Measurements from ENCODE around the gene HSD17B11. TPM values are rescaled to one million over a fixed set of nuclear protein-coding genes. Genes with fewer than 3 reads are reported as not detected.

The HSD17B11 gene
- total and polyA plus RNA-seq, 2 of the 8 experiments (the other 6 are each of a cell fraction or from before 2014, with no cell fraction given), result 6.0 to 9.0 TPM

DNA sequence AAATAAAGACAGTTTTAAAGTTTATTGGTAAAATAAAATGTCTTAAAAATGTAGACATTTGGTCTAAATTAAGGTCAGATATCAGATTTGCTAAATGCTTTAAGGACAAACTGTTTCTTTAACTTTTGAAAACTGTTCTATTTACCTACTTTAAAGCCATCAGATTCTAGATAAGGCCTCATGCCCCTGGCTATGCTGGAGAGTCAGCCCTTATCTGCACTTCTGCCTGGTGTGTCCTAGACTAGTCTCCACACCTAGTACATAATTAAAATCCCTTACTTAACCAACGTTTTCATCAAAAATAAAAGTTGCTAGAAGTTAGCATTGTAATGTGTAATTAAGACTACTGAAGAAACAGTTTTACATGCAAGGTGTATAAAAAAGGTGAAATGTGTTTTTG, 25.6 kb downstream of the HSD17B11 start:
- no peaks in the 10 kb centered on the region for H4K20me1 ChIP-seq (replicated peaks in 1 of 2; ENCODE audit: control insufficient read depth in 1 of 2, insufficient read depth in 2 of 2, low read length in 2 of 2)
- H3K9me3 ChIP-seq (ENCODE audit: insufficient read depth in 2 of 2, low read depth in 1 of 2, low read length in 1 of 2), result 0 out of 4 replicates have a peak, but pooled peaks cover 0 to 2% of the 10 kb centered on the region in 2 experiments
- FAIRE-seq, result no peak
- no peaks in the 10 kb centered on the region for H3K79me1 ChIP-seq (ENCODE audit: low read depth, low read length)
- H3K27me3 ChIP-seq (replicated peaks in 1 of 4; ENCODE audit: control insufficient read depth in 3 of 4, extremely low read depth in 1 of 4, insufficient read depth in 3 of 4, low read length in 3 of 4), result no peaks in the 10 kb centered on the region
- no peak overlapping the region for H4K8ac ChIP-seq (ENCODE audit: extremely low read depth, insufficient read depth, low read length)
- ChIA-PET CTCF (ENCODE audit: partially characterized antibody) (interaction anchor here (0.6 to 4.5 kb wide), 3 partner anchors 12 to 17 kb away, joined by 3 to 25 read pairs (median 11); no protein-coding TSS in a partner anchor), POLR2A (ENCODE audit: partially characterized antibody) (interaction anchor here (0.6 kb wide), 1 partner anchor 47 kb away, joined by 3 read pairs; no protein-coding TSS in a partner anchor)
- H3K27ac ChIP-seq (ENCODE audit: low read depth, low read length), result no peak overlapping the region
- H3K56ac ChIP-seq (replicated peaks; ENCODE audit: insufficient read length, low read depth, low read length), result no peak overlapping the region
- H3K18ac ChIP-seq (ENCODE audit: extremely low read depth, low read length), result no peak overlapping the region
- no peak overlapping the region for H2BK12ac ChIP-seq (ENCODE audit: low read depth, low read length)
- peaks cover 0 to 11% (median 3%) of the 10 kb centered on the region in 4 experiments; a peak in 3 of 8 replicates for H3K36me3 ChIP-seq (ENCODE audit: control insufficient read depth in 2 of 4, insufficient read depth in 4 of 4, low read length in 3 of 4)
- H2AK5ac ChIP-seq (ENCODE audit: low read depth, low read length), result no peak overlapping the region
- H3K9ac ChIP-seq (replicated peaks in 1 of 4; ENCODE audit: extremely low read depth in 1 of 4, low read depth in 3 of 4, low read length in 3 of 4), result no peak overlapping the region
- no peak overlapping the region for H3K4ac ChIP-seq (replicated peaks; ENCODE audit: insufficient read length, low read depth, low read length)
- no peak for DNase-seq (ENCODE audit: low read depth in 1 of 2, low spot score in 2 of 2)
- no peak overlapping the region for H2BK20ac ChIP-seq (ENCODE audit: low read length)
- no peak overlapping the region for H4K5ac ChIP-seq (ENCODE audit: insufficient read length, low read depth, low read length)
- no peak overlapping the region for H3K4me3 ChIP-seq (ENCODE audit: extremely low read depth in 1 of 4, insufficient read depth in 2 of 4, low read depth in 3 of 4, low read length in 4 of 4)
- H3K79me2 ChIP-seq (ENCODE audit: control insufficient read depth in 1 of 2, insufficient read depth in 2 of 2, low read length in 2 of 2), result no peaks in the 10 kb centered on the region
- H3K14ac ChIP-seq (ENCODE audit: insufficient read length), result no peak overlapping the region
- no peak overlapping the region for H3K23ac ChIP-seq (ENCODE audit: insufficient read length)
- H2BK15ac ChIP-seq (ENCODE audit: low read length), result no peak overlapping the region
- H2BK5ac ChIP-seq (ENCODE audit: low read depth, low read length), result no peak overlapping the region
- H2BK120ac ChIP-seq (replicated peaks; ENCODE audit: low read depth, low read length), result no peak overlapping the region
- H2AFZ ChIP-seq (ENCODE audit: low read length), result no peak overlapping the region
- H3K4me2 ChIP-seq (ENCODE audit: insufficient read depth in 1 of 2, low read depth in 2 of 2, low read length in 2 of 2), result no peak overlapping the region
- no peaks in the 10 kb centered on the region for H3K23me2 ChIP-seq (ENCODE audit: low read depth, low read length)
- WGBS, 2 experiments (ENCODE audit: extremely low coverage in 1 of 2, insufficient coverage in 1 of 2, insufficient read length in 1 of 2, insufficient replicate concordance in 2 of 2, low coverage in 1 of 2, low lambda C conversion rate in 2 of 2, missing lambda C conversion rate in 1 of 2), result 69% methylated on average over 1 of the region's 1 CpG; no CpG with 5 or more reads in 1 of the 2 experiments
- H3K4me1 ChIP-seq (replicated peaks in 1 of 4; ENCODE audit: control insufficient read depth in 3 of 4, insufficient read depth in 4 of 4, low read length in 3 of 4), result peaks cover 0 to 4% (median 0%) of the 10 kb centered on the region in 4 experiments; a peak in 2 of 7 replicates
- no peak overlapping the region for H4K91ac ChIP-seq (replicated peaks; ENCODE audit: insufficient read length, low read length)
- TF ChIP-seq, protein P1, sequence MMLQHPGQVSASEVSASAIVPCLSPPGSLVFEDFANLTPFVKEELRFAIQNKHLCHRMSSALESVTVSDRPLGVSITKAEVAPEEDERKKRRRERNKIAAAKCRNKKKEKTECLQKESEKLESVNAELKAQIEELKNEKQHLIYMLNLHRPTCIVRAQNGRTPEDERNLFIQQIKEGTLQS (IDR thresholded peaks at IDR 0.05; ENCODE audit: insufficient read depth, low read depth, low read length), result no peak
- TF ChIP-seq SIN3A (conservative IDR thresholded peaks at IDR 0.05 in 1 of 2, IDR thresholded peaks at IDR 0.05 in 1 of 2; ENCODE audit: low read depth in 1 of 2, low read length in 2 of 2) (no peak), RFX5 (IDR thresholded peaks at IDR 0.05; ENCODE audit: borderline replicate concordance, low read depth, low read length) (no peak), HDAC6 (IDR thresholded peaks at IDR 0.05; ENCODE audit: low read depth, low read length) (no peak), GABPA (IDR thresholded peaks at IDR 0.05; ENCODE audit: borderline replicate concordance, insufficient read depth, low read length) (no peak), KDM5A (IDR thresholded peaks at IDR 0.05; ENCODE audit: low read length) (no peak), CHD1 (IDR thresholded peaks at IDR 0.05; ENCODE audit: low read depth, low read length) (no peak), RXRA (IDR thresholded peaks at IDR 0.05; ENCODE audit: insufficient read depth, low read depth, low read length) (no peak), ASH2L (IDR thresholded peaks at IDR 0.05; ENCODE audit: low read length) (no peak), EZH2 (IDR thresholded peaks at IDR 0.05; ENCODE audit: low read depth, low read length, severe bottlenecking) (no peak), RAD21 (IDR thresholded peaks at IDR 0.05 in 1 of 2, conservative IDR thresholded peaks at IDR 0.05 in 1 of 2; ENCODE audit: low read depth in 2 of 2, low read length in 2 of 2) (no peak), TBP (IDR thresholded peaks at IDR 0.05; ENCODE audit: low read depth, low read length) (no peak), BCL11A (IDR thresholded peaks at IDR 0.05; ENCODE audit: low read depth in 2 of 2, low read length in 2 of 2) (no peak)

All from H1 (cell line).